HG02642 (cell line): Measurements from ENCODE around the gene C1orf50.
"Not testable (repeated sequence)": the region's sequence is repeated elsewhere in the genome, so short reads cannot be mapped to it uniquely, and the experiment has no call there.

ENCODE experiments used
- ATAC-seq: cut with Tn5 transposase; IDR thresholded peaks from one replicate; pipeline ENCODE4 v1.9.1; 2021; ENCODE audit warnings: mild to moderate bottlenecking; ENCODE audit not compliant: unreplicated experiment, poor library complexity

Gene C1orf50

DNA sequence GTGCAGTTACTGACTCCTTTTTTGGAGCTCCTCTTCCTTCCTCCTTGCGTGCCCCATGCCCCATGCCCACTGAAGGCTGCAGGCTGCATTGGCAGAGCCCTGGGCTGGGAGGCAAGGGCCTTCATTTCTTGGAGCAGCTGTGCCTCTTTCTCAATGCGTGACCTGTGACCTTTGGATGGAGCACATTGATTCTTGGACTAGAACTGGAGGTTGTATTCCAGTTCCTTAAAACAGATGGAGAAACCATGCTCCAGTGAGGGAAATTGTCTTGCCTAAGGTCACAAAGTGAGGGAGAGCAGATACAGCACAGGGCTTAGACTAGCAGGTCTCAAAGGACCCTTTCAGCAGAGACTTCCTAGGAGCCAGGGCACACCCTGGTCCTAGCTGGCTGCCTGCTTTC lies 26.8 kb downstream of the C1orf50 start:
- ATAC-seq, result no peak

- ATAC-seq, result no peak
Measured at GRCh38 chr1:42797414-42797813, 30.4 kb downstream of the C1orf50 start.

- no peak for ATAC-seq
Measured at GRCh38 chr1:42797979-42798378, 30.9 kb downstream of the C1orf50 start.

DNA sequence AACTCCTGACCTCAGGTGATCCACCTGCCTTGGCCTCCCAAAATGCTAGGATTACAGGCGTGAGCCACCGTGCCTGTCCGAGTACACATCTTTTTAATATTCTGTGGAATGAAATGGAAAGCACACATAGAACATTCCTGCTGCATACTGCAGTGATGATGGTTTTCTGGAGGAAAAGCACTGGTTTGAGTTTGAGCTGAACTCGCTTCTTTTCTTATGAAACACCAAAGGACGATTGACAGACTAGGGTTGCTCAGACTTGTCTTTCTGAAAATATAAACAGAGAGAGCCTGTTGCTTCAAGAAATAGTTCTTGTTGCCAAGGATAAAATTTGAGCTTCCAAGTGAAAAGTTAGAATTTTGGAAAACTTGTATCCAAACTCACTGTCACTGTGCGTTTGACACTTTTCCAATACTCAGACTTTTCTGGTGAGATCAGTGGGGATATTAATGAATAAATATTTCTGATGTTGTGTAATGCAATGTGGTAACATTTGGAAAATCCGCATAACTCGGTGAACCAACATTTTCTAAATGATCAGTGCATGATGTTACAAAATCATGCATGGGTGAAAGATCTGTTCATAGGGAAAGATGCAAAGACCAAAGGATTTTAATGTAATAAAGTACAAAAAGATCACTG lies 34.9 kb downstream of the C1orf50 start:
- no peak for ATAC-seq

DNA sequence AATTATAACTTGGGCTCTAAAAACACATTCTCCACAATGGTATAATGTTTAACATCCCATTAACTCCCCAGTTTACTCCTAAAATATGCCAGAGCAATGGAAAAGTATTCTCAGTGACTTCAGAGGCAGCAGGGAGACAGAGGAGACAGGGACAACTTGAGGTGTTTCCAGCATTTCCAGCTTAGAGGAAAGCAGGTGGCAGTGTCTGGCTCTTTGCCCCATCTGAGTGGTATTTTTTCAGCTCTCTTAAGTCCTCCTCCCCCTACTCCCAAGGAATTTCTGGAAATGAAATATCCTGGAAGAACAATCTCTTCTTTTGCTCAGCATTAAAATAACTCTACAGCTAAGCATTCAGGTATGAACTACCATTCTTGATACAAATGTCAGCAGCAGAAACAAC lies 39.1 kb downstream of the C1orf50 start:
- no peak for ATAC-seq

GRCh38 chr1:42806593-42806992 lies 39.5 kb downstream of the C1orf50 start:
- no peak for ATAC-seq

GRCh38 chr1:42807056-42807668 lies 40.1 kb downstream of the C1orf50 start:
- ATAC-seq, result no peak

DNA sequence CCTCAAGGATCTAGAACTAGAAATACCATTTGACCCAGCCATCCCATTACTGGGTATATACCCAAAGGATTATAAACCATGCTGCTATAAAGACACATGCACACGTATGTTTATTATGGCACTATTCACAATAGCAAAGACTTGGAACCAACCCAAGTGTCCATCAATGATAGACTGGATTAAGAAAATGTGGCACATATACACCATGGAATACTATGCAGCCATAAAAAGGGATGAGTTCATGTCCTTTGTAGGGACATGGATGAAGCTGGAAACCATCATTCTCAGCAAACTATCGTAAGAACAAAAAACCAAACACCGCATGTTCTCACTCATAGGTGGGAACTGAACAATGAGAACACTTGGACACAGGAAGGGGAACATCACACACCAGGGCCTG lies 47.8 kb downstream of the C1orf50 start:
- ATAC-seq, result not testable (repeated sequence)

DNA sequence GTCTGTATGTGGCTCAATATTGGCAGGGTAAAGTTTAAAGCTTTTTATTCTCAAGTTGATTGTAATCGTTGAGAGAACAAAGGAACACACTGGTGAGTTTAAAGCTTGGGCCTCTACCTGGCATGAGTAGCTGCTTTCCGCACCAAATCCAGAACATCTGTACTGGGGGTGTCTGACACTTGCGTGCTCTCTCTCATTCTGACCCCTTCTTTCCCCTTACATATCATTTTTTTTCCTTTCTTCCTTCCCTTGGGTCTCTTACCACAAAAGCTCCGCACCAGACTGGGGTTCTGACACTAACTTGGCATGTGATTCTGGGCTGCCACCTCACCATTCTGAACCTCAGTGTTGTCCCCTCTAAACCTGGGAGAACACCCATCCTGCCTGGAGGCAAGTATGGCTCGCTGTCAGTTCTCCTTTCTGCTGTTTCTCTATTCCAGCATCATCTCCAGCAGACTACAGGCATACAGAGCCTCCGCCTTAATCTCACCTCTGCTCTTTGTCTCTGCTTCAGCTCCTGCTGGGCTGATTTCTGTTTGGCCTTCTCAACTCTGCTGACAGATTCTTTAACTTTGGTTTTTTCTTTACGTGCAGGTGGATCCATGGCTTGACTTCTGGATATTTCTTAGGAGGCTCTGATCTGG lies 49.0 kb downstream of the C1orf50 start:
- ATAC-seq, result no peak

- ATAC-seq, result peak; percentile 93
Measured at GRCh38 chr1:42816585-42817439, 49.8 kb downstream of the C1orf50 start, which contains the start of the genes ERMAP and SVBP. Gene ERMAP, plus strand, starts transcription at chr1:42817122. Its CDS starts 13,327 bp downstream, at chr1:42830449. Gene SVBP, minus strand, starts transcription at chr1:42817397. Its CDS starts 853 bp downstream, at chr1:42816544.

- ATAC-seq, result no peak
Measured at GRCh38 chr1:42817440-42817767, 50.4 kb downstream of the C1orf50 start.

DNA sequence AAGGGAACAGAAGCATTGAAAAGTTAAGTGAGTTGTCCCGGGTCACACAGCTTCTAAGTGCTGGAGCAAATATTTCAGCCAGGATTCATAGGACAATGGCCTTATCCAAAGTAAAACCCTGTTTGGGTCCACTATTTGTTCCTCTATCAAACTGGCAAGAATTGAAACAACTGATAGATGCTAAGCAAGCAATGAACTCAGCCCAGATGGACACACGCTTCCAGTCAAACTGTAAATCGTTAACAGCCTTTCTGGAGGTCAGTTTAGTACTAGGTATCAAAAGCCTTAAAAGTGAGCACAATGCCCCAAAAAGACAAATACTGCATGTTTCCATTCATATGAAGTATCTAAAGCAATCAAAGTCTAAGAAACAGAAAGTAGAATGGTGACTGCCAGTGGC lies 50.9 kb downstream of the C1orf50 start:
- no peak for ATAC-seq

DNA sequence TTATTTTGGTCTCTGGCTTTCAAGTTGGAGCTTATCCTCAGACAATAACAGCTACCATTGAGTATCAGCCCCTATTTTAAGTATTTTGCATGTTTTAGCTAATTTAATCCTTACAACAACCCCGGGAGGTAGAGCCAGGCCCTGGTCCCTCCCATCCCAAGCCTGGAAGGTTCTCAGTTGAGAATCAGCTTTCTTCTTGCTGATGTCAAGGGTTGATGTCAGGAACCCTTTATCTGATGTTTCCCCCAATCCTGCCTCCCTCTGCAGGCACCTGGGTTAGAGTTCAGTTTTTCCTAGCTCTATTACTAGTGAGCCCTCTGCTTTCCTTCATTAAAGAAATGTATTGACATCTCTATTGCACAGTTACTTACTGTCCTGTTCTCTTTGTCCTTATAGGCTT lies 53.8 kb downstream of the C1orf50 start:
- no peak for ATAC-seq

GRCh38 chr1:42821690-42822089 lies 54.6 kb downstream of the C1orf50 start:
- no peak for ATAC-seq

GRCh38 chr1:42822800-42823392 lies 55.8 kb downstream of the C1orf50 start:
- no peak for ATAC-seq

GRCh38 chr1:42824481-42825035 lies 57.5 kb downstream of the C1orf50 start:
- ATAC-seq, result no peak

DNA sequence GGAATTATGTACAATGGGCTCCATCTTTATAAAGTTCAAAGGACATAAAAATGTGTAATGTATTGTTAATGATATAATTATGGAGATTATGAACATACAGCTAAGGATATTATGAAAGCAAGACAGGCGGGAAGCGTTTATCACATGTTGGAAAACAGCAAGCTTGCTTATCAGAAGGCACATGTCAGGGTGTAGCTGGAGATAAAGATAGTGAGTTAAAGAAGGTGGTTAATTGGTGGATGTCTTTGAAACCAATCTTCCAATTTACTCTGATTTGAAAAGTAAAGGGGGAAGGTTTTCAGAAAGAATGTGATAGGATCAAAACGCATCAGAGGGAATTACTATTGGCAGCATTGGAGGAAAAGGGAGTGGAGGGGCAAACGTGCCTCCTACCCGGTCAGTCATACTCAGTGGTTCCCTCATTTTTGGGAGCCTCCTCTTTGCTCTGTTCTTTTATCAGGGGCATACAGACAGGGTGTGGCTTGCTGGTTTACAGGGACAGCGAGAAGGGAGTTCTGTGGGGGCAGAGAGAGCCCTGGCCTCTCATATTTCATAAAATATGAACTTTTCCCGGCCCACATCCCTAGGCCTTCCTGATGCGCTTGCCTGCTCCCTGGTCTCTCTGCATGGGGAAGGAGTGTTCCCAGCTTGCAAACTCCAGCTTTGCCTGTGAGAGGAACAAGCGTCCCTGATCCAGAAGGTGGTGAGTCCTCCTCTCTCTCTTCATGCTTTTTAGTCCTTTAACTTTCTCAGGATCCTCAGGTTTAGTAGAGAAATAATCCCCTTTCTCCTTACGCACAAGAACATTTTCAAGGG lies 58.2 kb downstream of the C1orf50 start:
- ATAC-seq, result no peak
